GM19043 (cell line): ENCODE data around the gene ARHGDIA.
"Not testable (repeated sequence)": the region's sequence is repeated elsewhere in the genome, so short reads cannot be mapped to it uniquely, and the experiment has no call there.

ENCODE experiments used
- ATAC-seq: cut with Tn5 transposase; IDR thresholded peaks from one replicate; pipeline ENCODE4 v1.9.1; 2021; ENCODE audit warnings: low read depth; ENCODE audit not compliant: unreplicated experiment

The ARHGDIA gene

GRCh38 chr17:81844887-81845286 is 26.2 kb downstream of the ARHGDIA start:
- ATAC-seq = no peak

GRCh38 chr17:81844327-81844851 is 26.7 kb downstream of the ARHGDIA start:
- no peak for ATAC-seq

GRCh38 chr17:81843713-81844326 is 27.3 kb downstream of the ARHGDIA start:
- no peak for ATAC-seq

DNA sequence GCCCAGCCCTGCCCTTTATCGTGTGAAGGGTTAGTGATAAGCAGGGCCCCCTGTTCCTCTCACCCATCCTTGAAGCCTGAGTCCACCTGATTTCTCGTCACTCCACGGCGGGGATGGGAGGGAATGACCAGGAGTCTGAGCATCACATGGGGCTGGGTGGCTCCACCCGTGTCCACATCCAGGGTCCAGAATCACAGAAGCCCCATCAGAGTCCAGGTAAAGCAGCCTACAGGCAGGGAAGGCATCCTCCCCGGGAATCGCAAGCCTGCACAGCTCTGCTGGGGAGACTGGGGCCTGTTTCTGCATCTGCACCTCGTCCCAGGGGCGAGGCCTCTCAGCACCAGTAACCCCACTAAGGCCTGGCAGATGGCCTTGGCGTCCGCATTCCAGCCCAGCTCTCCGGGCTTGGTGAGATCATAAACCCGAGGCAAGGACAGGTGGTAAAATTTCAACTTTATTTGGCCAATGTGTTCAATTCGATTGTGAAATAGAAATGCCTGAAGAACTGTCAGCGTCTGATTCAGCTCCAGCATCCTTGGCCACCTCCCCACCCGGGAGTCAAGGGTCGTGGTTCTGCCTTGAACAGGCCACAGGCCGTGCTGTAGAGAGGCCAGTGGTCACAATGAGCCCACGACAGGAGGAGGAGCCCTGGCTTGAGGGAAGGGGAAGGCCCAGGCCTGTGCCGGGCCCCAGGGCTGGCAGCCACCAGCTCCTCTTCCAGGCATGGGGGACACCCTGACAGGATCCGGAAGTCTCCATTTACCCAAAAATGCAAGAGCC is 28.2 kb downstream of the ARHGDIA start:
- ATAC-seq = no peak

- no peak for ATAC-seq
Observed at GRCh38 chr17:81842378-81842724, 28.8 kb downstream of the ARHGDIA start.

DNA sequence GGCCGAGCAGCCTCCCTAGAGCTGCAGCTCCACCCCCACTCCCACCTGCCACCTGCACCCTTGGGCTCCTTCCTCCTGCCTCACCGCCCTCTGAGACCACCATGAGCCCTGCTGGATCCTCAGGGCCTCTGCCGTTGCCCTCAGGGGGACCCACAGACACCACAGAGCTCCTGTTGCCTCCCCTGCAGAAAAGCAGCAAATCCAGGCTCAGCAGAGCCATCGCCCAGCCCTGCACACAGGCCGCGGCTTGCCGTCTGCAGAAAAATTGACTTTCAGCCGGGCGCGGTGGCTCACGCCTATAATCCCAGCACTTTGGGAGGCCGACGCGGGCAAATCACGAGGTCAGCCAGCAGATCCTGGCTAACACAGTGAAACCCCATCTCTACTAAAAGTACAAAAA is 29.3 kb downstream of the ARHGDIA start:
- ATAC-seq = no peak

- no peak for ATAC-seq
Observed at GRCh38 chr17:81840826-81841778, 30.0 kb downstream of the ARHGDIA start.

GRCh38 chr17:81840059-81840458 is 31.1 kb downstream of the ARHGDIA start:
- ATAC-seq = not testable (repeated sequence)

GRCh38 chr17:81839301-81839700 is 31.8 kb downstream of the ARHGDIA start:
- no peak for ATAC-seq

DNA sequence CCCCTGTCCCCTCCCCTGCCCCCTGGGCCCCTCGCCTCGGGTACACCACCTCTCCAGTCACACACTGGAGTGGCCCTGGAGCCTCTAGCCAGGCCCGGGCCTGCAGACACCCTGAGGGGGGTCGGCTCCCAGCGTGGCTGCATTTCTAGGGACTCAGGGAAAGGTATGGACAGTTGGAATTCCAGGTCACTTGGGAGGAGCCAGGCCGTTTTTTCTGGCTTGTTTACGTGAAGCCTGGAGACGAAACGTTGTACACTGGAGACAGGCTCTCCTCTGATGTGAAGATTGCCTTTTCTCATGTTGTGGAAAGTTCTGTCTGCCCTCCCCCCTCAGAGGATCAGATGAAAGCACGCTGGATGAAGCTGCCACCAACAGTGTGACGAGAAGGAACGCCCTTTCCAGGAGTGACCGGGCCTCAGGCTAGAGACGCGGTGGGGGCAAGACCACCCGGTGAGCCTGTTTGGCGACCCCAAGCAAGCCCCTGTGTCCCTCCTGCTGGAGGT is 32.3 kb downstream of the ARHGDIA start:
- no peak for ATAC-seq

- ATAC-seq = no peak
Observed at GRCh38 chr17:81837641-81838040, 33.5 kb downstream of the ARHGDIA start.

GRCh38 chr17:81834831-81835267 is 36.3 kb downstream of the ARHGDIA start, which contains the start of gene PPP1R27:
TSS of gene PPP1R27 (minus strand) at chr17:81835050. CDS start at chr17:81834953, 97 bp downstream.
- no peak for ATAC-seq

DNA sequence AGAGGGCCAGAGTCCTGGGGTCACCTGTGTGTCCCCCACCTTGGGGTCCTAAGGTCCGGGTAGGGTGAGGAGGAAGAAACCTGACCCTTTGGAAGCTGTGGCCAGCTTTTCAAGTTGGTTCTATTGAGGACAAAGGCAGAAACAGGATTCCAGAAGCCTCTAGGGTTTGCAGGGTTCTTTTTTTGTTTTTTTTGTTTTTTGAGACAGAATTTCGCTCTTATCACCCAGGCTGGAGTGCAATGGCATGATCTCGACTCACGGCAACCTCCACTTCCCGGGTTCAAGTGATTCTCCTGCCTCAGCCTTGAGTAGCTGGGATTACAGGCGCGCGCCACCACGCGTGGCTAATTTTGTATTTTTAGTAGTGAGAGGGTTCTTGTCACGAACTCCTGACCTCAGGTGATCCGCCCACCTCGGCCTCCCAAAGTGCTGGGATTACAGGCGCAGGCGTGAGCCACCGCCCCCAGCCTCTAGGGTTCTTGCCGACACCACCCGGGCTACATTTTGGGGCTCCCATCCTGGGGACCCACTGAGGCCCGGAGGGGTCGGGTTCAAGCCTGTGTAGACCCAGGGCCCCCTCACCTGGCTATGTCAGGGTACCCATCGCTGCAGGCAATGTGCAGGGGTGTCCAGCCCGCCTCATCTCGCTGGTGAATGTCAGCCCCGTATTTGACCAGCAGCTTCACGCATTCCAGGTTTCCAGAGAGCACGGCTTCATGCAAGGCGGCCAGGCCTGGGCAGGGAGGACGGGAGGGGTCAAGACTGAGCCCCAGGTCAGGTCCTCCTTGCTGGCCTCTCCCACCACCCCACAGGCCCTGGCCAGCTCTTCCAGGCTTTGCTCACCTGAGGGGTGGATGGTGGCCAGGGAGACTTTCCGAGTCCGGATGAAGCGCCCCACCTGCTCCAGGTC is 37.0 kb downstream of the ARHGDIA start:
- no peak for ATAC-seq

GRCh38 chr17:81833160-81833920 is 37.8 kb downstream of the ARHGDIA start, which contains the start of gene MCRIP1:
TSS of gene MCRIP1 (minus strand) at chr17:81833291. CDS start at chr17:81824506, 8,785 bp downstream.
- peak; percentile 74 for ATAC-seq

DNA sequence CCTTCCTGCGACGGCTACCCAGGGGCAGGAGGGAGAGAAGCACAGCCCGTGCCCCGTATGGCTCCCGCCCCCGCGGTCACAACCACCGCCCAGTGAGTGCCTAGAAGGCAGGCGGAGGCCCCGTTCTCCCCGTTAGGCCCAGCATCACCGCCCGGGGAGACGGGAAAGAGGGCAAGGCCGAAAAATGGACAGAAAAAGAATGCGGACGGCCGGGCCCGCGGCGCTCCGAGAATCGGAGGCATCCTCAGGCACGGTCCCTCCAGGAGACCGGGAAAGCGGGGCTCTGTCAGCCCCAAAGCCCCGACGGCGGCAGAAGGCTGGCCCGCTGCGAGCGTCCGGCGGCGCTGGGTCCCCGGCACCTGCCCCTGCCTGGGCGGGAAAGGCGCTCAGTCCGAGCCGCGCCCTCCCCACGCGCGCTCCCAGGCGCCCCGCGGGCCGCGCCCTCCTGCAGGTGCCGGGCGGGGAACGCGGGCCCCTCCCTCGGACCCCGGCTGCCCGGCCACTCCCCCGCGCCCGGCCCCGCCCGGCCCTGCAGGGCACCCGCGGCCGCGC is 38.5 kb downstream of the ARHGDIA start:
- no peak for ATAC-seq

DNA sequence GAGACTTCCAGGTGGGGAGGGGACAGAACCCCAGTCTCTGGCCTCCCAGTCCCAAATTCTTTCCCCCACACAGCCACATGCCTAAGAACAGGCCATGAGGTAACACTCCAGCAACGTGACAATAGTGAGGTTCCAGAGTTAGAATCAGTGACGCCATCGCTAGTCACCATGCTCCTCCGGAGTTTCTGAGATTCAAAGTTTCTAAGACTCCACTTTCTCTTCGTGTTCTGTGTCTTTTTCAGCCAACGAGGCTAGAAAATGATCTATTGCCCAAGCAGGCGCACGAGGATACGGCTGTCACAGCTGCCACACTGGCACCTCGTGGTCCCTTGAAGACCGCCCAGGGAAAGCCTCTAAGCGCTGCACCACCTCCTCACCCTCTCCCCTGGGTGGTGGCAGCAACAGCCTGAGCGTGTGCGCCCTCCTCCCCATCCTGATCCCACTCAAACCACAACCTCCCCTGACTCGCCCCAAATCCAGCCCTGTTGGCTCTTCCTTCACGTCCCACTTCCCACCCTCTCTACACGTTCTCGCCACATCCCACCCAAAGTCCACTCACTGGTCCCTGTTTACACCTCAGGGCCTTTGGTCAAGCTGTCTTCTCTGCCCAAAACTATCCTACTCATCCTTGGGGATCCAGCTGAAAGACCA is 39.1 kb downstream of the ARHGDIA start:
- no peak for ATAC-seq

DNA sequence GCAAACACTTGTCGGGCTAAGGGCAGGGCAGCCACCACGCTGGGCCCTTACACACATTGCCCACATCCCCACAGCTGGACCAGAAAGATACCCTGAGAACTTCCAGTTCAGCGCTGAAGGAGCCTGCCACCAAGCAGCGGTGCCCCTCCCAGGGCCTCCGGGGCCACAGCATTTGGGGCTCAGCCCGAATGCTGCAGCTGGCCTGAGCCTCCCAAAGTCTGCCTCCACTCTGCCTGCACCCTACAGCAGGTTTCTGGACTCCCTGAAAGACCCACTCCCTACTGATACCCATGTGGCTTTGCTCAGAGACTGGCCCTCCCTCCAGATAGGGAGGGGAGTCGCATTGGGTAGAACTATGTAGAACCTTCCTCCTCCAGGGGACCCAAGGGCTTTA is 39.6 kb downstream of the ARHGDIA start:
- ATAC-seq = no peak

- ATAC-seq = no peak
Observed at GRCh38 chr17:81829858-81830257, 41.3 kb downstream of the ARHGDIA start.
